HUES6 (cell line): ENCODE measurements around the gene ANKHD1.
"Not testable (repeated sequence)": the region's sequence is repeated elsewhere in the genome, so short reads cannot be mapped to it uniquely, and the experiment has no call there.

Source experiments
- H3K27ac ChIP-seq: 2 replicates; pipeline ENCODE4 v1.7.0; 2013; ENCODE audit warnings: low read depth, mild to moderate bottlenecking, low read length, inconsistent platforms
- H3K27me3 ChIP-seq: 2 replicates; pipeline ENCODE4 v1.6.1; 2013; ENCODE audit warnings: low read length; ENCODE audit not compliant: control insufficient read depth, insufficient read depth
- H3K36me3 ChIP-seq: 2 replicates; pipeline ENCODE4 v1.6.1; 2013; ENCODE audit warnings: low read length; ENCODE audit not compliant: control insufficient read depth, insufficient read depth
- H3K4me1 ChIP-seq: 2 replicates; pipeline ENCODE4 v1.6.1; 2013; ENCODE audit warnings: low read length; ENCODE audit not compliant: control insufficient read depth, insufficient read depth
- H3K4me3 ChIP-seq: 2 replicates; pipeline ENCODE4 v1.5.1; 2013; ENCODE audit warnings: low read depth, low read length
- H3K9ac ChIP-seq: one replicate; pipeline ENCODE4 v1.6.1; 2013; ENCODE audit warnings: mild to moderate bottlenecking, low read length
- H3K9me3 ChIP-seq: 2 replicates; pipeline ENCODE4 v1.6.1; 2013; ENCODE audit warnings: low read depth, low read length; ENCODE audit not compliant: control insufficient read depth, insufficient read depth

Gene ANKHD1

DNA sequence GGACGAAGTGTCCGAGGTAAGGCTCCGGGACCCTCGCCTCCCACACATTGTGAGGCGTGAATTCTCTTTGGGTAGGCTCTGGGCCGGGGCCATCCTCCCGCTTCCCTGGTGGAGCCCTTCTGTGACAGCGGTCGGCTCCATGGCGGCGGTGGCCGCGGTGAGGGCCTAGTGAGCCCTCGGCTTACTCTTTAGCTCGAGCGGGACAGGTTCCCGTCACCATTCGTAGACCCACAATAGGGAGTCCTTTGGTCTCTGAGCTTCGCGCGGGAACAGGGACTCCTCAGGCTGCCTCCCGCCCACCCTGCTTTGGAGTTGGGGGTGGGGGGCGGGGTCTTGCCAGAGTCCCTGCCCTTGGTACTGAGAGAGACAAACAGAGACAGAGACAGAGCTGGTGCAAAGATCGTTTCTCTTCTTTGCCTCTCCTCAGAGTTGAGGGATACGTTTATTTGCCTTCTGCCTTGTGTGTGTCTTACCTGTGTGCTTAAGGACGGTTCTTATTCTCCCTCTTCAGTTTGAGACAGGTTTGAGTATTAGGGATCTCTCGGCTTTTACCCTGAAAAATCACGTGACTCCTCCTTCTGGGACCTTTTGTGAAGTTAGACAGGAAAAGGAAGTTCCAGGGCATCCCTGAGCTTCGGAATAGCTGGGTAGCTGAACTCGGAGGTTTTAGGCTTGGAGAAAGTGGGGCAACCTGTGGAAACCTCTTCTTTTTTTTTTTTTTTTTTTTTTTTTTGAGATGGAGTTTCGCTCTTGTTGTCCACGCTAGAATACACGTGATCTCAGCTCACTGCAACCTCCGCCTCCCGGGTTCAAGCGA is 833 bp downstream of the ANKHD1 start:
- Histone ChIP-seq H3K4me1 (peaks cover 11% of the 10 kb centered on the region), H3K9ac (peak overlapping the region; percentile 90), H3K36me3 (no peaks in the 10 kb centered on the region), H3K9me3 (no peaks in the 10 kb centered on the region), H3K27ac (peak overlapping the region; percentile 70), H3K4me3 (peak overlapping the region; percentile 73), H3K27me3 (no peaks in the 10 kb centered on the region)

DNA sequence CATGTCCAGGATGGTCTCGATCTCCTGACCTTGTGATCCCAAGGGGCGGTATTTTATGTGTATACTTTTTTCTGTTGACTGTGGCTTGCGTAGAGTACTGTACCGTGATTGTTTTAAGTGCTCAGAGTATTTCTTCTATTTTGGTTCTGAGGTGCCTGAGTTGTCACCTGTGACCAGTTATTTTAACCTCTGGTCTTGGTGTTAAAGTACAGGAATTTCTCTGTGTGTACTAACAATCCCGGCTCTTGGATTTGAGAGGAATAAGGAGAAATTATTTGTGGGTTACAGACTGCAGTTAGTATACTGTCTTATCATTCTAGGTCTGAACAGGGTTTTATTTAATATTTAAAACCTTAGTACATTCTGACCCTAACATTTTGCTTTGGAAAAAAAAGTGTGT is 2.0 kb downstream of the ANKHD1 start:
- peaks cover 11% of the 10 kb centered on the region for H3K4me1 ChIP-seq
- H3K27me3 ChIP-seq: no peaks in the 10 kb centered on the region
- no peaks in the 10 kb centered on the region for H3K9me3 ChIP-seq
- H3K27ac ChIP-seq: no peak overlapping the region
- peak overlapping the region; percentile 73 for H3K4me3 ChIP-seq
- no peak overlapping the region for H3K9ac ChIP-seq
- no peaks in the 10 kb centered on the region for H3K36me3 ChIP-seq

DNA sequence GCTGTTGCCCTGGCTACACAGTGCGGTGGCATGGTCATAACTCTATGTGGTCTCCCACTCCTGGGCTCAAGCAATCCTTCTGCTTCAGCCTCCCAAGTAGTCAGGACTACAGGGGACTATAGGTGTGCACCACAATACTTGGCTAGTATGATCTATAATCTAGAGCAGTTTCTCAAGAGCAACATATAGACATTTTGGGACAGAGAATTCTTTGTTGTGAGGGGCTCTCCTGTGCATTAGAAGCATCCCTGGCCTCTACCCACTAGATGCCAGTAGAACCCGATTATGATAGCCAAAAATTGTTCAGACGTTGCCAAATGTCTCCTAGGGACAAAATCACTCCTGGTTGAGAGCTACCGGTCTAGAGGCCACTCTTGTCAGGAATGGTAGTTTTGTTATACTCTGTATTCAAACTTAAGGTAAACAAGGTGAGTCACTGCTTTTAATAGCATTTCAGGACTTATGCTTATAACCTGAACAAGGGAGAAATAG is 7.2 kb downstream of the ANKHD1 start:
- 0 out of 2 replicates have a peak overlapping the region, but pooled peaks have one; percentile 9 for H3K27ac ChIP-seq
- H3K4me1 ChIP-seq: peaks cover 9% of the 10 kb centered on the region

DNA sequence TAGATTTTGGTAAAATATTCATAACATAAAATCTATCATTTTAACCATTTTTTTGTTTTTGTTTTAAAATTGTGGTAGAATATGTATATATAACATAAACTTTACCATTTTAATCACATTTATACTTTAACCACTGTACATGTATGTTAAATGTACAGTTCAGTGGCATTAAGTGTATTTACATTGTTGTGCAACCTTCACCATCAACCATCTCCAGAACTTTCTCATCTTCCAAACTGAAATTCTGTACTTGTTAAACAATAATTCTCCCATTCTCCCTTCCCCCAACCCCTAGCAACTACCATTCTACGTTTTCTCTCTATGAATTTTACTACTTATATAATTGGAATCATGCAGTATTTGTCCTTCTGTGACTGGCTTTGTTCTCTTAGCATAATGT is 11.6 kb downstream of the ANKHD1 start:
- no peaks in the 10 kb centered on the region for H3K9me3 ChIP-seq
- H3K27ac ChIP-seq: no peak overlapping the region
- H3K27me3 ChIP-seq: no peaks in the 10 kb centered on the region
- H3K4me3 ChIP-seq: no peak overlapping the region
- no peak overlapping the region for H3K9ac ChIP-seq
- H3K36me3 ChIP-seq: no peaks in the 10 kb centered on the region
- H3K4me1 ChIP-seq: peaks cover 3% of the 10 kb centered on the region; the same call in 1 of the 2 replicates

More for the DNA sequence above, 7.2 kb downstream of the ANKHD1 start:
- Histone ChIP-seq H3K9me3 (no peaks in the 10 kb centered on the region), H3K9ac (no peak overlapping the region), H3K4me3 (no peak overlapping the region), H3K36me3 (no peaks in the 10 kb centered on the region), H3K27me3 (no peaks in the 10 kb centered on the region)

DNA sequence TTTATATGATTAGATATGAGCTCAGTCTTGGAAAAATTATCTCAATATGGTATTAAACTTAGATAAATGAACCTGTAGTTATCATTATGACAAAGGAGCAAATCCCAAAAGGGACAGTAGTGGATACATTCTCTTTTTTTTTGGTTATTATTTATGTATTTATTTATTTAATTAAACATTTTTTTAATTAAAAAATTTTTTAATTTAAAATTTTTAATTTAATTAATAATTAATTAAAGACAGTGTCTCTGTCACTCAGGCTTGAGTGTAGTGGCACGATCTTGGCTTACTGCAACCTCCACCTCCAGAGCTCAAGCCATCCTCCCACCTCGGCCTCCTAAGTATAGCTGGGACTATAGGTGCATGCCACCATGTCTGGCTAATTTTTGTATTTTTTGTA is 15.6 kb downstream of the ANKHD1 start:
- H3K4me3 ChIP-seq: no peak overlapping the region
- no peaks in the 10 kb centered on the region for H3K27me3 ChIP-seq
- 0 out of 2 replicates have a peak, but pooled peaks cover 3% of the 10 kb centered on the region for H3K36me3 ChIP-seq
- no peak overlapping the region for H3K9ac ChIP-seq
- no peaks in the 10 kb centered on the region for H3K4me1 ChIP-seq
- no peak overlapping the region for H3K27ac ChIP-seq
- H3K9me3 ChIP-seq: no peaks in the 10 kb centered on the region

DNA sequence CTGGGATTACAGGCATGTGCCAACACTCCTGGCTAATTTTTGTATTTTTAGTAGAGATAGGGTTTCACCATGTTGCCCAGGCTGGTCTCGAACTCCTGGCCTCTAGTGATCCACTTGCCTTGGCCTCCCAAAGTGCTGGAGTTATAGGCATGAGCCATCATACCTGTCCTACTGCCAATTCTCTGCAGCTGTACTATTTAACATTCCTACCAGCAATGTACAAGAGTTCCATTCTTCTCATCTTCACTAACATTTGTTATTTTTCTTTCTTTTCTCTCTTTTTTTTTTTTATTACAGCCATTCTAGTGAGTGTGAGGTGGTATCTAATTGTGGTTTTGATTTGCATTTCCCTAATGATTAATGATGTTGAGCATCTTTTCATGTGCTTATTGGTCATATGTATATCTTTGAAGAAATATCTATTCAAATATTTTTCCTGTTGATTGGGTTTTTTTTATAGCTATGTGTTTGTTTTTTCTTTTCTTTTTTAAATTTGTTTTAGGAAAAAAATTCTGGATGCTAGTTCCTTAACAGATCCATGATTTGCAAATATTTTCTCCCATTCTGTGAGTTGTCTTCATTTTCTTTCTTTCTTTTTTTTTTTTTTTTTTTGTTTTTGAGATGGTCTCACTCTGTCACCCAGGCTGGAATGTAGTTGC is 17.4 kb downstream of the ANKHD1 start:
- H3K4me3 ChIP-seq: no peak overlapping the region
- H3K9ac ChIP-seq: no peak overlapping the region
- no peaks in the 10 kb centered on the region for H3K27me3 ChIP-seq
- no peaks in the 10 kb centered on the region for H3K4me1 ChIP-seq
- H3K9me3 ChIP-seq: no peaks in the 10 kb centered on the region
- no peak overlapping the region for H3K27ac ChIP-seq
- 0 out of 2 replicates have a peak, but pooled peaks cover 3% of the 10 kb centered on the region for H3K36me3 ChIP-seq

DNA sequence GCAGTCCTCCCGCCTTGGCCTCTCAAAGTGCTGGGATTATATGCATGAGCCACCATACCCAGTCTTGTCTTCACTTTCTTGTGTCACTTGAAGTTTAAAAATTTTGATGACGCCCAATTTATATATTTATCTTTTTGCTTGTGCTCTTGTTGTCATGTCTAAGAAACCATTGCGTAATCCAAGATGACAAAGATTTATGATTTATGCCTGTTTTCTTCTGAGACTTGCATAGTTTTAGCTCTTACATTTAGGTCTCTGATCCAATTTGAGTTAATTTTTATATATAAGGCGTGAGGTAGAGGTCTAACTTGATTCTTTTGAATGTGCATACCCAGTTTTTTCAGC is 18.6 kb downstream of the ANKHD1 start:
- Histone ChIP-seq H3K9me3 (0 out of 2 replicates have a peak, but pooled peaks cover 2% of the 10 kb centered on the region), H3K9ac (no peak overlapping the region), H3K4me1 (no peaks in the 10 kb centered on the region), H3K27me3 (no peaks in the 10 kb centered on the region), H3K27ac (no peak overlapping the region), H3K4me3 (no peak overlapping the region), H3K36me3 (0 out of 2 replicates have a peak, but pooled peaks cover 3% of the 10 kb centered on the region)

DNA sequence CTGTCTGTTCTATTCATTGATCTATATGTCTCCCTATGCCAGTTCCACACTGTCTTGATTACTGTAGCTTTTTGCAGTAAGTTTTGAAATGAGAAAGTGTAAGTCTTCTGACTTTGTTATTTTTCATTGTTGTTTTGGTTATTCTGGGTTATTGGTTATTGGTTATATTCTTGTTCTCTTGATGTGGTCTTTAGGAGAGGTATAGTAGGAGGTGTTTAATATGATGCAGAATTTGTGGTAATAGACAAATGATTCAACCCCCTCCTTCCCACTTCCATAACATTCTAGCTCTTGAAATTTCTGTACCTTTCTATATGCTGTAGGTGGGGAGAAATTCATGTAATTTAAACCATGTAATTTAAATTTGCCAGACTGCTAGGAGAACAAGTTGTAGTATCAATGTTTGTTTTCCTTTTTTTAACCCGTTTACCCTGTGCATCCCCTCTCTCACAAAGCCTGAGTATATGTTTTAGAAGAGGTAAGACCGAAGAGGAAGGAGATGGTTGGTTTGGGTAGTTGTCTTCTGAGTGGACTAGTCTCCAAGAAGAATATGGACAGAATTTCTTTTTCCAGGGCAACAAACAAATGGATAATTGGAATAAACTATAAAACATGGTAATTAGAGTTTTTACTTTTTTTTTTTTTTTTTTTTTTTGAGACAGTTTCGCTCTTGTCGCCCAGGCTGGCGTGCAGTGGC is 19.2 kb downstream of the ANKHD1 start:
- H3K27ac ChIP-seq: no peak overlapping the region
- H3K9me3 ChIP-seq: 0 out of 2 replicates have a peak, but pooled peaks cover 7% of the 10 kb centered on the region
- peaks cover 6% of the 10 kb centered on the region; the same call in 1 of the 2 replicates for H3K36me3 ChIP-seq
- H3K4me3 ChIP-seq: no peak overlapping the region
- no peak overlapping the region for H3K9ac ChIP-seq
- no peaks in the 10 kb centered on the region for H3K4me1 ChIP-seq
- no peaks in the 10 kb centered on the region for H3K27me3 ChIP-seq

DNA sequence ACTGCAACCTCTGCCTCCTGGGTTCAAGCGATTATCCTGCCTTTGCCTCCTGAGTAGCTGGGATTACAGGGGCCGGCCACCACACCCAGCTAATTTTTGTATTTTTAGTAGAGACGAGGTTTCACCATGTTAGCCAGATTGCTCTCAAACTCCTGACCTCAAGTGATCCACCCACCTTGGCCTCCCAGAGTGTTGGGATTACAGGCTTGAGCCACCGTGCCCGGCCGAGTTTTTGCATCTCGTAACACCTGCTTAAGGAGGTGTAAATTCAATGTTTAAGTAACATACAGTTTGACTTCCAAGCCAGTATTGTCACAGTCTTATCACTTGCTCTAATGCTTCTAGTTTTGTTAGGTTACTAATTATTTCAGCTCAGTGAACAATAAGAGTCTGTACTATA is 19.7 kb downstream of the ANKHD1 start:
- H3K9ac ChIP-seq, H3K27ac ChIP-seq, H3K27me3 ChIP-seq, H3K4me1 ChIP-seq, H3K4me3 ChIP-seq, H3K36me3 ChIP-seq: not testable (repeated sequence)
- H3K9me3 ChIP-seq: peaks cover 11% of the 10 kb centered on the region; the same call in 1 of the 2 replicates

DNA sequence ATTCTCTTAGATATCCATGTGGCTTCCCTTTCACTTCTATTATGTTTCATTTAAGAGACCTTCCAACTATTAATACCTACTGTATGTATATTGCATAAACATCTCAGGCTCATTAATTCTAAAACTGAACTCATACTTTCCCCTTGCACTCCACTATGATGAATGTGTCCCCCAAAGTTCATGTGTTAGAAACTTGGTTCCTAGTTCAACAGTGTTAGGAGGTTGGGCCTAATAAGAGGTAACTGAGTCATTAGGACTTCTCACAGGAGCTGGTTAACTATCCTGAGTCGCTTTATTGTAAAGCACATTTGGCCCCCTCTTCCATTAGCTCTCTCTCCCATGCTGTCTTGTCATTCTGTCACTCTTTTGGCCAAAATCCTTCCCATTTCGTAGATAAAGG is 22.0 kb downstream of the ANKHD1 start:
- peaks cover 8% of the 10 kb centered on the region; the same call in 1 of the 2 replicates for H3K36me3 ChIP-seq
- no peak overlapping the region for H3K9ac ChIP-seq

More for the DNA sequence above, 22.0 kb downstream of the ANKHD1 start:
- Histone ChIP-seq H3K27me3 (no peaks in the 10 kb centered on the region), H3K9me3 (peaks cover 13% of the 10 kb centered on the region; the same call in 1 of the 2 replicates), H3K4me1 (no peaks in the 10 kb centered on the region), H3K4me3 (no peak overlapping the region), H3K27ac (no peak overlapping the region)
